IPS-15b (cell line): ENCODE data around the gene DUOX1.

Experiments used
- H3K27me3 ChIP-seq: one replicate; pipeline ENCODE4 v1.6.1; 2013; ENCODE audit warnings: low read length; ENCODE audit not compliant: control insufficient read depth, insufficient read depth
- H3K36me3 ChIP-seq: one replicate; pipeline ENCODE4 v1.6.1; 2013; ENCODE audit warnings: low read length; ENCODE audit not compliant: control insufficient read depth, insufficient read depth
- H3K4me1 ChIP-seq: one replicate; pipeline ENCODE4 v1.6.1; 2013; ENCODE audit warnings: mild to moderate bottlenecking, low read length; ENCODE audit not compliant: control insufficient read depth, insufficient read depth
- H3K4me3 ChIP-seq: one replicate; pipeline ENCODE4 v1.5.1; 2013; ENCODE audit warnings: low read depth, low read length
- H3K9ac ChIP-seq: one replicate; pipeline ENCODE4 v1.6.1; 2013; ENCODE audit warnings: low read depth, mild to moderate bottlenecking, low read length
- H3K9me3 ChIP-seq: one replicate; pipeline ENCODE4 v1.6.1; 2013; ENCODE audit warnings: mild to moderate bottlenecking, low read length; ENCODE audit not compliant: control insufficient read depth, insufficient read depth

DUOX1 gene

GRCh38 chr15:45180648-45181436 is 51.0 kb downstream of the DUOX1 start:
- Histone ChIP-seq H3K9ac (no peak overlapping the region), H3K9me3 (no peaks in the 10 kb centered on the region), H3K4me3 (no peak overlapping the region), H3K4me1 (peaks cover 14% of the 10 kb centered on the region), H3K27me3 (peaks cover 4% of the 10 kb centered on the region), H3K36me3 (peaks cover 3% of the 10 kb centered on the region)

GRCh38 chr15:45181491-45182285 is 51.9 kb downstream of the DUOX1 start:
- Histone ChIP-seq H3K36me3 (peaks cover 3% of the 10 kb centered on the region), H3K9ac (no peak overlapping the region), H3K4me3 (no peak overlapping the region), H3K9me3 (no peaks in the 10 kb centered on the region), H3K4me1 (peaks cover 17% of the 10 kb centered on the region), H3K27me3 (peaks cover 12% of the 10 kb centered on the region)

- Histone ChIP-seq H3K9ac (no peak overlapping the region), H3K4me1 (peaks cover 19% of the 10 kb centered on the region), H3K9me3 (no peaks in the 10 kb centered on the region), H3K36me3 (no peaks in the 10 kb centered on the region), H3K27me3 (peaks cover 16% of the 10 kb centered on the region), H3K4me3 (no peak overlapping the region)
Measured at GRCh38 chr15:45182996-45183395, 53.2 kb downstream of the DUOX1 start.

DNA sequence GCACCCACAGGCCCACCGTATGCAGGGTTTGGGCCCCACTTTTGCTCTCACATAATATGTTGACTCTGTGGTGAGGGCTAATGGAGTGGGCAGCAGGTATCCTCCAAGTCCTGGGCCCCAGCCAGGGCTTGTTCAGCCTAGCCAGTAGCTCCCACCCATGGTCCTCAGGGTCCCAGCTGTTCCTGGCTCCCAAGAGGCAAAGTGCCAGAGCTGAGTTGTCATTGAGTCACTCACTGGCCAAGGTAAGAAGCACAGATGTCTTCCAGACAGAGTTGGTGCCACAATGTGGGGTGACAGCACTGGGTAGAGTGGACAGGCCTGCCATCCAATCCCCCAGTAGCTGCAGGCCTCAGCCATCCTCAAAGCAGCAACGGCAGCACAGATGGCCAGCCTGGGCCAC is 53.7 kb downstream of the DUOX1 start:
- no peak overlapping the region for H3K9ac ChIP-seq
- peaks cover 19% of the 10 kb centered on the region for H3K4me1 ChIP-seq
- no peaks in the 10 kb centered on the region for H3K9me3 ChIP-seq
- H3K27me3 ChIP-seq = peaks cover 21% of the 10 kb centered on the region
- H3K4me3 ChIP-seq = no peak overlapping the region
- H3K36me3 ChIP-seq = no peaks in the 10 kb centered on the region

DNA sequence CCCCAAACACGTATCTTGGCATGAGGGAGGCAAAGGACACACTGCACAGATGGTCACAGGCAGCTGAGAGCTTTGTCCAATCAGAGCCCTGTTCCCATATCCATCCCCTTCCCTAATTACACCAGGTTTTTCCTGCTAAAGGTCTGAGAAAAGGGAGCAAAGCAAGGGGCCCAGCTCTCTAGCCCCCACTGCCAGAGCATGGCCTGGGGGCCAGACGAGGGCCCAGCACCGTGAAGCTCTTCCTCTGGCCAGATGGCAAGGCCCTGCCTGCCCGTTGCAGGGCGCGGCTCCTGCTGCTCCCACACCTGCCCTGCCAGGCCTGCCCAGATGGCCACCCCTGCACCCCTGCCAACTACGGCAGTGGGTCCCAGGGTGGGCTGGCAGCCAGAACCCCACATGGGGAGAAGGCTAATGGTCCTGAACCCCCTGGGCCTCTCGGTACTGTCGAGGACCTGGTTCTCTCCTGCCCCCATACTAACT is 54.8 kb downstream of the DUOX1 start:
- Histone ChIP-seq H3K36me3 (no peaks in the 10 kb centered on the region), H3K4me1 (peaks cover 19% of the 10 kb centered on the region)

DNA sequence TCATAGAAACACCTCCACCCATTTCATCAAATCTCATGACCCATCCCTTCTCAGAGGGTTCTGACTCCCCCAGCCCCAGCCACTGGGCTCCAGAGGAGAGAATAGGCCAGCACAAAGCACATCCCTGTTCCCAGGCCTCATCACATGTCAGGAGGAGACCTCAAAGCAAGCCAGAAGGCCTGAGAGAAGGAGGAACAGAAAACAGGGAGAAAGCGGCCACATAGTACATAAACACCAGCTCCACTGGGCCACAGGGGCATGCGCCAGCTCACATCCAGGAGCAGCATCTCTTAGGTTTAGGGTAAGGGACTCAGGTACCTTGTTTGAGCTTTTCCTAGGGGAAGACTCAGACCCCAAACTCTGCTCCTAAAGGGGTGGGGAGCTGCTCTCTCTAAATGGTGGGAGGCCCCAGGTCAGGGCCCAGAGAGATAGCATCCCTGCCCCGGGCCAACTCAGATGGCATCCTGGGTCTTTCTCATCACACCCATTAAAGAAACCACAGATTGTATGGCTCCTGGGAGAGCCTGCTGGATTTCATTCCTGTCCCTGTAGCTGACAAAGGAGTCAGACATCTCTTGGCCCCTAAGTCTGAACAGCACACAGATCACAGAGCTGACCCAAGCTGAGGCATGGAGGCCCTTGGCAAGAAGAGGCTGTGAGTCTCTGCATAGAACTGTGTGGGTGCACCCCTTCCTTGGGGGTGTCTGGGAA is 55.4 kb downstream of the DUOX1 start:
- Histone ChIP-seq H3K9me3 (no peaks in the 10 kb centered on the region), H3K4me3 (no peak overlapping the region), H3K36me3 (no peaks in the 10 kb centered on the region), H3K4me1 (peaks cover 19% of the 10 kb centered on the region), H3K27me3 (peaks cover 38% of the 10 kb centered on the region), H3K9ac (no peak overlapping the region)

More for the DNA sequence above, 54.8 kb downstream of the DUOX1 start:
- peaks cover 32% of the 10 kb centered on the region for H3K27me3 ChIP-seq
- H3K9me3 ChIP-seq = no peaks in the 10 kb centered on the region
- H3K4me3 ChIP-seq = no peak overlapping the region
- H3K9ac ChIP-seq = no peak overlapping the region

- Histone ChIP-seq H3K36me3 (no peaks in the 10 kb centered on the region), H3K4me1 (peaks cover 19% of the 10 kb centered on the region), H3K4me3 (peak overlapping the region; percentile 72), H3K9me3 (no peaks in the 10 kb centered on the region), H3K9ac (no peak overlapping the region), H3K27me3 (peaks cover 43% of the 10 kb centered on the region)
Measured at GRCh38 chr15:45185903-45186770, 56.3 kb downstream of the DUOX1 start.

DNA sequence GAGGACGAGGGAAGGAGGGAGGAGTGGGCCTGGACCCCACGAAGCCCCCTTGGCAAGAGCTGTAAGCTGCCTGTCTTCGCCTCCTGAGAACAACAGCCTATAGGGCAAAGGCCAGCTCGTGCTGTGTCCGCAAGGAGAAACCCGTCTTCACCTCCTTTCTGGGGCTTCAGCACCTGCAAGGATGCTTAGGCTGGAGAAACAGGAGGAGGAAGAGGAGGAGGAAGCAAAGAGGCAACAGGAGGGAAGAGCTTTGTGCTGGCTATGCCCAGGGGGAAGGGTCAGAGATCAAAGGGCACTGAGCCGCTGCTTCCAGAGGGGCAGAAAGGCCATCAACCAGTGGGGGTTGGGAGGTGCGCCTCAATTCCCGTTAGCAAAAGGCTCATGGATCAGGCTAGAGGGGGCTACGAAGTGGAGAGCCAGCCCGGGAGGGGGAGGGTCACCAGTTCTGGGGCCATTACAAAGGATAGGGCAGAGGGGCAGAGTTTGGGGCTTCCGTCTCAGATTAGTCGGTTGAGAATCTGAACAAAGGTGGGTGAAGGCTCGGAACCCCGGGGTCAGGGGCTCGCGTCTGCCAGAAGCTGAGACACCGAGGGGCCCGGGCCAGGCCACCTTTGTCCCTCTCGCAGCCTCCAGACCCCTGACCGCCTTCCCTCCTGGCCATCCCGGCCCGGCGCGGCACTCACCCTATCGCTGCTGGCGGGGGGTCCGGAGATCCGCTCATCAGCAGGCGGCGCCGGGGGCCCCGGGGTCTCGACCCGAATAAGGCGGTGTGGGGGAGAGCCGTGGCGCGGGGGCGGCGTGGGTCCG is 57.2 kb downstream of the DUOX1 start:
- Histone ChIP-seq H3K9me3 (no peaks in the 10 kb centered on the region), H3K36me3 (no peaks in the 10 kb centered on the region), H3K27me3 (peaks cover 43% of the 10 kb centered on the region), H3K9ac (no peak overlapping the region), H3K4me1 (peaks cover 14% of the 10 kb centered on the region), H3K4me3 (peak overlapping the region; percentile 72)

GRCh38 chr15:45187578-45187893 is 57.7 kb downstream of the DUOX1 start:
- Histone ChIP-seq H3K9me3 (no peaks in the 10 kb centered on the region), H3K36me3 (no peaks in the 10 kb centered on the region), H3K27me3 (peaks cover 43% of the 10 kb centered on the region), H3K4me3 (peak overlapping the region; percentile 72), H3K4me1 (peaks cover 12% of the 10 kb centered on the region), H3K9ac (no peak overlapping the region)

- Histone ChIP-seq H3K9ac (peak within 1 kb of the TSS; percentile 24), H3K27me3 (peaks cover 43% of the 10 kb centered on the region), H3K9me3 (no peaks in the 10 kb centered on the region), H3K4me3 (peak within 1 kb of the TSS; percentile 94), H3K4me1 (peaks cover 7% of the 10 kb centered on the region), H3K36me3 (no peaks in the 10 kb centered on the region)
Measured at GRCh38 chr15:45187894-45188830, 58.4 kb downstream of the DUOX1 start, which contains the start of gene SHF. SHF (minus strand) TSS chr15:45187966; CDS start chr15:45187951, 15 bp downstream.
